22Rv1 (cell line): ENCODE measurements around the gene PIGQ.

Experiments
- H3K27ac ChIP-seq: fragments of 450-650 bp; 2 replicates; pipeline ENCODE4 v1.5.1; 2017
- CTCF ChIP-seq: fragments of 450-650 bp; IDR thresholded peaks from 2 replicates; pipeline ENCODE4 v1.5.1; 2017; ENCODE audit warnings: mild to moderate bottlenecking
- ZFX ChIP-seq: fragments of 450-650 bp; IDR thresholded peaks from 2 replicates; pipeline ENCODE4 v1.6.1; 2017; ENCODE audit warnings: antibody characterized with exemption, borderline replicate concordance

PIGQ gene

GRCh38 chr16:567373-568256 lies 2.2 kb upstream of the PIGQ start:
- no peak for TF ChIP-seq CTCF
- no peak for TF ChIP-seq ZFX
- H3K27ac ChIP-seq: peak overlapping the region; percentile 70

- H3K27ac ChIP-seq: peak overlapping the region; percentile 70
- TF ChIP-seq CTCF: no peak
- TF ChIP-seq ZFX: no peak
Measured at GRCh38 chr16:568401-569258, 1.1 kb upstream of the PIGQ start.

GRCh38 chr16:572865-573650 lies 3.3 kb downstream of the PIGQ start:
- TF ChIP-seq CTCF: no peak
- no peak for TF ChIP-seq ZFX
- no peak overlapping the region for H3K27ac ChIP-seq

- no peak overlapping the region for H3K27ac ChIP-seq
Measured at GRCh38 chr16:574021-574760, 4.4 kb downstream of the PIGQ start.

GRCh38 chr16:575354-576196 lies 5.8 kb downstream of the PIGQ start:
- no peak for TF ChIP-seq ZFX
- TF ChIP-seq CTCF: no peak
- no peak overlapping the region for H3K27ac ChIP-seq

More at GRCh38 chr16:574021-574760, 4.4 kb downstream of the PIGQ start:
- TF ChIP-seq CTCF (no peak), ZFX (no peak)
